ENCODE data around the gene PACC1.

PACC1 gene

DNA sequence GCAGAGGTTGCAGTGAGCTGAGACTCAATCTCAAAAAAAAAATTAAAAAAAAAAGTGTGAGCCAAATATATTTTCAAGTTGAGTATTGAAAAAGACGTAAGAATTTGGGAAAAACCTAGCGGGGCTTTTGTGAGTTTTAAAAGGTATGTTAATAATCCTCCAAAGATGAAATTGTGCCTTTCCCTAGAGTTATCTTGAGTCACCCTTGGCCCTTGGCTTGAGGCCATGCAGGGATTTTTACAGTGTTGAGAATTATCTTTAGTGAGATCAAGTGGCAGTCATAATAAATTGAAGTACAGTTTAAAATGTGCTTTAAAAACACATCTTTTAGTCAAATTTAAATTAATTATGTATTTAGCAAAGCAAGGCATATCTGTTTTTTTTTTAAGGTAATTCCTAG, 96.8 kb downstream of the PACC1 start:
- H3K9ac ChIP-seq (ENCODE audit: insufficient read length), result no peak overlapping the region
- no peak overlapping the region for H3K27ac ChIP-seq
- TF ChIP-seq FOXP2 (optimal IDR thresholded peaks at IDR 0.05; ENCODE audit: control extremely low read depth, extremely low read length, insufficient read depth) (no peak), EZH2 (IDR thresholded peaks at IDR 0.05) (no peak), POLR2AphosphoS5 (IDR thresholded peaks at IDR 0.05; ENCODE audit: borderline replicate concordance, low read depth, low read length) (no peak)
- H3K36me3 ChIP-seq (ENCODE audit: insufficient read depth, low read length), result no peaks in the 10 kb centered on the region
- DNase-seq (ENCODE audit: low read depth, low spot score), result no peak
- no peaks in the 10 kb centered on the region for H3K9me3 ChIP-seq (ENCODE audit: low read depth, low read length)
- H3K4me3 ChIP-seq, result no peak overlapping the region

DNA sequence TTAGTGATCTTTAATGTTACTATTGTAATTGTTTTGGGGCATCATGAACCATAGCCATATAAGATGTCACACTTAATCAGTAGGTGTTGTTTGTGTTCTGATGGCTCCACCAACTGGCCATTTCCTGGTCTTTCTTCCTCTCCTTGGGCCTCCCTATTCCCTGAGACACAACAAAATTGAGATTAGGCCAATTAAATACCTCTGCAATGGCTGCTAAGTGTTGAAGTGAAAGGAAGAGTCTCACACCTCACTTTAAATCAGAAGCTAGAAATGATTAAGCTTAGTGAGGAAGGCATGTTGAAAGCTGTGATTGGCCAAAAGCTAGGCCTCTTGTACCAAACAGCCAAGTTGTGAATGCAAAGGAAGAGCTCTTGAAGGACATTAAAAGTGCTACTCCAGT, 98.8 kb downstream of the PACC1 start:
- TF ChIP-seq POLR2AphosphoS5 (IDR thresholded peaks at IDR 0.05; ENCODE audit: borderline replicate concordance, low read depth, low read length), result no peak
- TF ChIP-seq EZH2 (IDR thresholded peaks at IDR 0.05), result no peak
- no peak for TF ChIP-seq FOXP2 (optimal IDR thresholded peaks at IDR 0.05; ENCODE audit: control extremely low read depth, extremely low read length, insufficient read depth)

DNA sequence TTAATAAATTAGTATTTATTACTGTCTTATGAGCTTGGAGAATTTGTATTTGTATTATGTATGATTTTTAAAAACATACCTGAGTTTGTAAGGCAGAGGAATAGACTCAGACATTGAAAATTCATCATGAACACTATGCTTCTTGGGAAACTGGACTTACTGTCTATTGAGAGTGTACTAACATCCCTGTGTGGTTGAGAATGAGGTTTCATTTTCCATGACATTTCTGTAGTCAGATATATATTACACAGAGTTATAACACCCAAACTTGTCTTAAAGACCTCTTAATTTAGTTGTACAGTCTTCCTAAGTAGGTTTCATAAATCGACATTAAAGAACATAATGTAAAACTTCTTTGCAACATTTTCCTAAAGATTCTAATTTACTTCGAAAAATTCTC, 99.5 kb downstream of the PACC1 start:
- H3K27ac ChIP-seq, result no peak overlapping the region
- TF ChIP-seq POLR2AphosphoS5 (IDR thresholded peaks at IDR 0.05; ENCODE audit: borderline replicate concordance, low read depth, low read length), result no peak
- TF ChIP-seq FOXP2 (optimal IDR thresholded peaks at IDR 0.05; ENCODE audit: control extremely low read depth, extremely low read length, insufficient read depth), result no peak
- no peak for TF ChIP-seq EZH2 (IDR thresholded peaks at IDR 0.05)

More for the DNA sequence above, 98.8 kb downstream of the PACC1 start:
- no peaks in the 10 kb centered on the region for H3K9me3 ChIP-seq (ENCODE audit: low read depth, low read length)
- no peak overlapping the region for H3K9ac ChIP-seq (ENCODE audit: insufficient read length)
- H3K36me3 ChIP-seq (ENCODE audit: insufficient read depth, low read length), result no peaks in the 10 kb centered on the region
- no peak overlapping the region for H3K27ac ChIP-seq
- H3K4me3 ChIP-seq, result no peak overlapping the region
- DNase-seq (ENCODE audit: low read depth, low spot score), result no peak

More for the DNA sequence above, 99.5 kb downstream of the PACC1 start:
- H3K36me3 ChIP-seq (ENCODE audit: insufficient read depth, low read length), result no peaks in the 10 kb centered on the region
- H3K9ac ChIP-seq (ENCODE audit: insufficient read length), result no peak overlapping the region
- no peak overlapping the region for H3K4me3 ChIP-seq
- H3K9me3 ChIP-seq (ENCODE audit: low read depth, low read length), result no peaks in the 10 kb centered on the region
- no peak for DNase-seq (ENCODE audit: low read depth, low spot score)
